ENCODE data around the gene IGF2BP3.

Gene IGF2BP3

DNA sequence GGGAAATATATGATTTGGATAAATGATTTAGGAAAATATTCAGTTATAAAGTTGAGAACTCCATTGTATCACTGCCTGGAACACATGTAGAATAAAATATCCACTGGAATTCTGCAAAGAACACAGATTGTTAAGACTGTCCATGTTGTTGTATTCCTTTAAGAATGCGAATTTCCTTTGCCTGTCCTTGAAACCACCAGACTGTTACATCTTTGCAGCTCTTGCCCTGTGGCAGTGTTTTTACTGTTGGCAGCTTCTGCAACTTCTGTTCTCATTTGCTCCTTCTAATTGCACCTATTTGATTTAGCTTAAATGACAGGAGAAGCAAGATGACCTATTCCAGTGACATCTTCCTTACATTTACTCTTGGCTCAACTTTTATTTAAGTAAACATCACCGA lies 131.4 kb downstream of the IGF2BP3 start:
- no peaks in the 10 kb centered on the region for H3K4me1 ChIP-seq (ENCODE audit: control insufficient read depth, insufficient read depth, low read length)
- H3K27me3 ChIP-seq (ENCODE audit: control insufficient read depth in 1 of 2, insufficient read depth in 2 of 2, low read length in 2 of 2): no peaks in the 10 kb centered on the region
- H3K9me3 ChIP-seq (ENCODE audit: control insufficient read depth in 2 of 2, low read length in 2 of 2): no peaks in the 10 kb centered on the region
- no peak overlapping the region for H3K4me3 ChIP-seq (ENCODE audit: low read length in 2 of 2)
- no peak overlapping the region for H3K27ac ChIP-seq (ENCODE audit: low read length)
- H3K9ac ChIP-seq (ENCODE audit: low read length in 2 of 2): no peak overlapping the region
- H3K36me3 ChIP-seq (ENCODE audit: control insufficient read depth in 2 of 2, insufficient read depth in 2 of 2, low read length in 2 of 2): no peaks in the 10 kb centered on the region

DNA sequence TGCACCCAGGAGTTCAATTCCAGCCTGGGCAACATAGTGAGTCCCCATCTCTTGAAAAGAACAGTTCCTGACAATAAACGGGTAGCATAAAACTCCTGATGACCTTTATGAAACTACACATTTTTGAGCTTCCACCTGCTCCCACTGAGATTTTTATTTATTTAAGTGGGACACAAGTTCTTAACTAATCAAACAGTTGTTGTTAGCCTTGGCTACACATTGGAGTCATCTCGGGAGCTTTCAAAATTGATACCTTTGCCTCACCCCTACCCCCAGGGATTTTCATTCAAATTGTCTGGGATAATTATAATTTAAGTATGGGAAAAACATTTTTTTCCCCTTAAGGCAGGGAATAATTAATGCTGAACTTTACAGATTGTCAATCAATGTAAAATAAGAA lies 131.9 kb downstream of the IGF2BP3 start:
- Histone ChIP-seq H3K27me3 (ENCODE audit: control insufficient read depth in 1 of 2, insufficient read depth in 2 of 2, low read length in 2 of 2) (no peaks in the 10 kb centered on the region), H3K4me1 (ENCODE audit: control insufficient read depth, insufficient read depth, low read length) (no peaks in the 10 kb centered on the region), H3K4me3 (ENCODE audit: low read length in 2 of 2) (no peak overlapping the region), H3K27ac (ENCODE audit: low read length) (no peak overlapping the region), H3K9me3 (ENCODE audit: control insufficient read depth in 2 of 2, low read length in 2 of 2) (no peaks in the 10 kb centered on the region), H3K9ac (ENCODE audit: low read length in 2 of 2) (no peak overlapping the region), H3K36me3 (ENCODE audit: control insufficient read depth in 2 of 2, insufficient read depth in 2 of 2, low read length in 2 of 2) (no peaks in the 10 kb centered on the region)

DNA sequence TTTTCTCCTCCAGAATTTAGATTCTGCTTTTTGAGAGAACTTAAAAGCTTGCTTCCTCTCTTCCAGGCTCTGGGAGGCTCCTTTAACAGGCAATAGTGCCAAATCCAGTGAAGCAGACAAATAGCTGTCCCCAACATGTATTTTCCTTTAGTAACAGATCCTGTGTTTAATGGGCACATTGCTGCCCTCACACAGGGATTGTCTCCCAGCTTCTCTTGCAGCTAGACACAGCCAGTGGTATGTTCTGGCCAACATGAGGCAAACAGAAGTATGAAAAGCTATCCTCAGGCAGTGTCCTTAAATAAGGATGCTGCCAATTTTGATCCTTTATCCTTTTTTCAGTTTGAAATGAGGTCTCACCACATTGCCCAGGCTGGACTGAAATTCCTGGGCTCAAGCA lies 132.9 kb downstream of the IGF2BP3 start:
- Histone ChIP-seq H3K36me3 (ENCODE audit: control insufficient read depth in 2 of 2, insufficient read depth in 2 of 2, low read length in 2 of 2) (no peaks in the 10 kb centered on the region), H3K27ac (ENCODE audit: low read length) (no peak overlapping the region), H3K27me3 (ENCODE audit: control insufficient read depth in 1 of 2, insufficient read depth in 2 of 2, low read length in 2 of 2) (no peaks in the 10 kb centered on the region), H3K4me3 (ENCODE audit: low read length in 2 of 2) (no peak overlapping the region), H3K4me1 (ENCODE audit: control insufficient read depth, insufficient read depth, low read length) (no peaks in the 10 kb centered on the region), H3K9me3 (ENCODE audit: control insufficient read depth in 2 of 2, low read length in 2 of 2) (no peaks in the 10 kb centered on the region), H3K9ac (ENCODE audit: low read length in 2 of 2) (no peak overlapping the region)

DNA sequence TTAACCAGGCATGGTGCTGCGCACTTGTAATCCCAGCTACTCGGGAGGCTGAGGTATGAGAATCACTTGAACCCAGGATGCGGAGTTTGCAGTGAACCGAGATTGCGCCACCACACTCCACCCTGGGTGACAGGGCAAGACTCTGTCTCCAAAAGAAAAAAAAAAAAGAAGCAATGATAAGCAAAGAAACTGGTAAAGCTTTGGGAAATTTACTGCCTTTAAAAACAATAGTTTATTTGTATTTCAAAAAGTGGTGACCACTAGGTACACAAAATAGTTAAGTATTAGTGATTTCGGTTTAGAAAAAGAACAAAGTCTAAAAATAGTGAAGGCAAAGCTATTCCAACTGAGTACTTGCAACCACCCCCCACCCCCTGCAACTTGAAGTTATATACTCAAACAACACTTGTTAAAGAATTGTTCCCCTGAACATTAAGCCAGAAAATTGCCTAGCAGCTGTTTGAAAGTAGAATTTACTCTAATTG lies 133.4 kb downstream of the IGF2BP3 start:
- Histone ChIP-seq H3K9ac (ENCODE audit: low read length in 2 of 2) (no peak overlapping the region), H3K36me3 (ENCODE audit: control insufficient read depth in 2 of 2, insufficient read depth in 2 of 2, low read length in 2 of 2) (no peaks in the 10 kb centered on the region), H3K27me3 (ENCODE audit: control insufficient read depth in 1 of 2, insufficient read depth in 2 of 2, low read length in 2 of 2) (no peaks in the 10 kb centered on the region), H3K27ac (ENCODE audit: low read length) (no peak overlapping the region), H3K4me1 (ENCODE audit: control insufficient read depth, insufficient read depth, low read length) (no peaks in the 10 kb centered on the region), H3K4me3 (ENCODE audit: low read length in 2 of 2) (no peak overlapping the region), H3K9me3 (ENCODE audit: control insufficient read depth in 2 of 2, low read length in 2 of 2) (no peaks in the 10 kb centered on the region)

DNA sequence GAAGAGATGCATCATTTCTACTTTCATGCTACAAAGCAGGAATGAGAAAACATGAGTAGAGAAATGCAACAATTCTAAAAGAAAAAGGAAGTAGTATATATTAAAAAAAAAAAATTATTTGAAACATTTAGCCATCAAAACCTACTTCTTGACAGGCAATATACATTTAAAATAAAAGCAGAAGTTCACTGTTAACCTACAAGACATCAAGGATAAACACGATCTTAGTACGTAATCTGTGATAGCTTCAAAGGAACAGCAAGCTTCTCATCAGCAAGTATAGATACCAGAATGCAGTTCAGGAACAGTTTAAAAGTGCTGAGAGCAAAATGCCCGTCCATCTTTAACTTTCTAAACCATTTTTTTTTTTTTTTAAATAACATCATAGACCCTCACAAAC lies 134.2 kb downstream of the IGF2BP3 start:
- Histone ChIP-seq H3K9ac (ENCODE audit: low read length in 2 of 2) (no peak overlapping the region), H3K27me3 (ENCODE audit: control insufficient read depth in 1 of 2, insufficient read depth in 2 of 2, low read length in 2 of 2) (no peaks in the 10 kb centered on the region), H3K36me3 (ENCODE audit: control insufficient read depth in 2 of 2, insufficient read depth in 2 of 2, low read length in 2 of 2) (no peaks in the 10 kb centered on the region), H3K27ac (ENCODE audit: low read length) (no peak overlapping the region), H3K4me3 (ENCODE audit: low read length in 2 of 2) (no peak overlapping the region), H3K9me3 (ENCODE audit: control insufficient read depth in 2 of 2, low read length in 2 of 2) (no peaks in the 10 kb centered on the region), H3K4me1 (ENCODE audit: control insufficient read depth, insufficient read depth, low read length) (no peaks in the 10 kb centered on the region)

DNA sequence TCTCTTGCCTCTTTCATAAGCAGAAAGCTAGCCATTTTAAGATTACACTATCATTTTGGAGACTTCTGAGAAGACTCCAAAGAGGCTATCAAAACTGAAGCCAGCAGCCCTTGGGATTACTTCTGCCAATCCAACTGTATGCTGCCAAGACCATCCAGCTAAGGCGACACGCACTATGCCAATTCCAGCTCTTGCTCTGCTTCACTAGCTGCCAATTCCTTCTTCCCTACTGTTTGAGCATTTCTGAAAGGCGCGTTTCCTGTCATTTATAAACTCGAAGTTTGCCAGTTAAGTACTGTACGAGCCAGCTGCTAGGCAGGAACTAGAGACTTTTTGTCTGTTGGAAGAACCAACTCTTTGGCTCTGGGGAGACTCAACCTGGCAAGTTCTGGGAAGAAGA lies 134.7 kb downstream of the IGF2BP3 start:
- no peaks in the 10 kb centered on the region for H3K27me3 ChIP-seq (ENCODE audit: control insufficient read depth in 1 of 2, insufficient read depth in 2 of 2, low read length in 2 of 2)
- no peak overlapping the region for H3K9ac ChIP-seq (ENCODE audit: low read length in 2 of 2)
- H3K4me3 ChIP-seq (ENCODE audit: low read length in 2 of 2): no peak overlapping the region
- H3K4me1 ChIP-seq (ENCODE audit: control insufficient read depth, insufficient read depth, low read length): no peaks in the 10 kb centered on the region
- no peak overlapping the region for H3K27ac ChIP-seq (ENCODE audit: low read length)
- no peaks in the 10 kb centered on the region for H3K9me3 ChIP-seq (ENCODE audit: control insufficient read depth in 2 of 2, low read length in 2 of 2)
- H3K36me3 ChIP-seq (ENCODE audit: control insufficient read depth in 2 of 2, insufficient read depth in 2 of 2, low read length in 2 of 2): no peaks in the 10 kb centered on the region

DNA sequence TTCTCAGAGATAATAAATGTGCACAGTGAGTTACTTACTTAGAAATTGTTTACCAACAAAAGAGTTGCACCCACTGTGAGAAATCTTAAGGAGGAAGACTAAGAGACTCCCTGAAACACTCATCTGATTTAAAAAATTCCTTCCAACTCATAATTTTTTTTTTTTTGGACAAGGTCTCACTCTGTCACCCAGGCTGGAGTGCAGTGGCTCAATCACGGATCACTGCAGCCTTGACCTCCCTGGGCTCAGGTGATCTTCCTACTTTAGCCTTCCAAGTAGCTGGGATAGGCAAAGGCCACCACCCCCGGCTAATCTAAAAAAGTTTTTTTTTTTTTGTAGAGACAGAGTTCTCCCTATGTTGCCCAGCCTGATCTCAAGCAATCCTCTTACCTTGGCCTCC lies 135.2 kb downstream of the IGF2BP3 start:
- no peak overlapping the region for H3K4me3 ChIP-seq (ENCODE audit: low read length in 2 of 2)
- H3K9me3 ChIP-seq (ENCODE audit: control insufficient read depth in 2 of 2, low read length in 2 of 2): no peaks in the 10 kb centered on the region
- H3K36me3 ChIP-seq (ENCODE audit: control insufficient read depth in 2 of 2, insufficient read depth in 2 of 2, low read length in 2 of 2): no peaks in the 10 kb centered on the region
- H3K27me3 ChIP-seq (ENCODE audit: control insufficient read depth in 1 of 2, insufficient read depth in 2 of 2, low read length in 2 of 2): no peaks in the 10 kb centered on the region
- no peaks in the 10 kb centered on the region for H3K4me1 ChIP-seq (ENCODE audit: control insufficient read depth, insufficient read depth, low read length)
- H3K9ac ChIP-seq (ENCODE audit: low read length in 2 of 2): no peak overlapping the region
- H3K27ac ChIP-seq (ENCODE audit: low read length): no peak overlapping the region

DNA sequence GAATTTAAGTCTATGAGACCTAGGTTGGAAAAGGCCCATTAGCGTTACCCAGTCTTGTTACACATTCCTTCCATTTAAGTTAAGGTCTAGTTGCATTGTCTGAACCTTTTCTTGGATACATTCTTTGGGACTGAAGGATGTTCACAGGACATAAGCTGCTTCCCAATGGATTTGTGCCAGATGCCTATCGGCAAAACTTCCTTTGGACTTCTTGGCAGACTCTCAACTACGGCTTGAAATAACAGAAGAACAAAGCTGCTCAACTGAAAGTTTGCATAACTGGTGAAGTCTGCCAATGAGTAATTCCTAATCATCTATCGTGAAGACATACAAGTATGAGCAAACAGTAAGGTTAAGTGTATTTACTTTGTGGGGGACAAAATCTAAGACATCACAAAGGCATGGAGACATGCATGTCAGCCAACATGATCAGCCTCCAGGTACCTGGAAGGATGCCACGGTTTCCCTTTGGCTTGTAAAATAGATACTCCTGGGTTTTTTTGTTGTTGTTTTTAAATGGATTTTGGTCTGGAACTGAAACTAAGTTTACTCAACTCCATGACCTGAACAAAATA lies 135.7 kb downstream of the IGF2BP3 start:
- Histone ChIP-seq H3K9ac (ENCODE audit: low read length in 2 of 2) (no peak overlapping the region), H3K4me3 (ENCODE audit: low read length in 2 of 2) (no peak overlapping the region), H3K4me1 (ENCODE audit: control insufficient read depth, insufficient read depth, low read length) (no peaks in the 10 kb centered on the region), H3K9me3 (ENCODE audit: control insufficient read depth in 2 of 2, low read length in 2 of 2) (no peaks in the 10 kb centered on the region), H3K36me3 (ENCODE audit: control insufficient read depth in 2 of 2, insufficient read depth in 2 of 2, low read length in 2 of 2) (no peaks in the 10 kb centered on the region), H3K27me3 (ENCODE audit: control insufficient read depth in 1 of 2, insufficient read depth in 2 of 2, low read length in 2 of 2) (no peaks in the 10 kb centered on the region), H3K27ac (ENCODE audit: low read length) (no peak overlapping the region)

DNA sequence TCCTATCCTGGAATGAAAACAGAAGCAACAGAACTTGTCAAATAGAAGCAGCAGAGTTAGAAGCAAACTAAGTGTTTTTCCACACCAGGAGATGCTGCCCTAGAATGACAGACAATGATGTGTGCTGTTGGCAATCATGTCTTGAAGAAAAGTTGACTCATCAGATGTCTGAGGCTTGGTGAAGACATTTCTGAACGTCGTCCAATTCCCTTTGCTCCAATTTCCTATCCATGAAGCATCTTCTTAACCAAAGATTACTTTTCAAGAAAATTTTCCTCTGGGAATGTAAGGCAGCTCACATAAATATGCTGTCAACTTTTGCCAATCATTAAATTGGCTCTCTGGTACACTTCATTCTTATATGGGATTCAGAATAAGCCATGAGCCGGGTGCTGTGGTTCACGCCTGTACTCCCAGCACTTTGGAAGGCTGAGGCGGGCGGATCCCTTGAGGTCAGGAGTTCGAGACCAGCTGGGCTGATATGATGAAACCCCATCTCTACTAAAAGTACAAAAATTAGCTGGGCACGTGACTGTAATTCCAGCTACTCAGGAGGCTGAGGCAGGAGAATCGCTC lies 136.5 kb downstream of the IGF2BP3 start:
- Histone ChIP-seq H3K27ac (ENCODE audit: low read length) (no peak overlapping the region), H3K4me3 (ENCODE audit: low read length in 2 of 2) (no peak overlapping the region), H3K36me3 (ENCODE audit: control insufficient read depth in 2 of 2, insufficient read depth in 2 of 2, low read length in 2 of 2) (no peaks in the 10 kb centered on the region)

DNA sequence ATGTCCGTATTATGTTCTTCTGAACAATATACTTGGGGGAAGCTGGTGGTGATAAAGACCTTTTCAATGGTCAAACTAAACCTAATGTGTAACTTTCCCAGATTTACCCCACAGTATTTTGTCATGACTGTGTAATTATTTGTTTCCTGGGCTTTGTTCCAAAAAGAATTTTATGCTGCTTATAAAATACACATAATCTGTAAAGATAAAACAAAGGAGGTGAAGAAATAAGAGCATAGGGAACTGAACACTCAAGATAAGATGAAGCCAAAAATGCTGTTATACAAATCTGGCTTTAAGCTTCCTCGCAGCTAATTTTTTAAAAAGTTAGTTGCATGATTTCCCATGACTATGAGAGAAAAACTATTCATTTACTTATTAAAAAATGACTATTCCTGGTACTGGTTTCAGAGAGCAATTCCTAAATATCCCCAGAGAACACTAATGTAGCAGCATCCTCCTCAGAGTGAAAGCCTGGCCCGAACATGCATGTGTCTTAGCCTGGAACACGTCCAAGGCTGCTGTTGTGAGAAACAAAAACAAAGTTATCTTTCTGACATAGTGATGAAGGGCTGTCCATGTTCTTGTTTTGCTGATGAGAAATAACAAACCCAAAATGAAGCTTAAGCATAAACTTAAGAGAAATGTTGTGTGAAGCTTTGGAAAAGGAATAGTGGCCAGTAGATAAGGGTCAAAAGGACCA lies 137.2 kb downstream of the IGF2BP3 start:
- no peak overlapping the region for H3K9ac ChIP-seq (ENCODE audit: low read length in 2 of 2)
- H3K4me1 ChIP-seq (ENCODE audit: control insufficient read depth, insufficient read depth, low read length): no peaks in the 10 kb centered on the region
- no peaks in the 10 kb centered on the region for H3K27me3 ChIP-seq (ENCODE audit: control insufficient read depth in 1 of 2, insufficient read depth in 2 of 2, low read length in 2 of 2)
- H3K9me3 ChIP-seq (ENCODE audit: control insufficient read depth in 2 of 2, low read length in 2 of 2): no peaks in the 10 kb centered on the region
- no peak overlapping the region for H3K27ac ChIP-seq (ENCODE audit: low read length)
- H3K4me3 ChIP-seq (ENCODE audit: low read length in 2 of 2): no peak overlapping the region
- H3K36me3 ChIP-seq (ENCODE audit: control insufficient read depth in 2 of 2, insufficient read depth in 2 of 2, low read length in 2 of 2): no peaks in the 10 kb centered on the region

More for the DNA sequence above, 136.5 kb downstream of the IGF2BP3 start:
- H3K27me3 ChIP-seq (ENCODE audit: control insufficient read depth in 1 of 2, insufficient read depth in 2 of 2, low read length in 2 of 2): no peaks in the 10 kb centered on the region
- no peaks in the 10 kb centered on the region for H3K4me1 ChIP-seq (ENCODE audit: control insufficient read depth, insufficient read depth, low read length)
- H3K9me3 ChIP-seq (ENCODE audit: control insufficient read depth in 2 of 2, low read length in 2 of 2): no peaks in the 10 kb centered on the region
- no peak overlapping the region for H3K9ac ChIP-seq (ENCODE audit: low read length in 2 of 2)

DNA sequence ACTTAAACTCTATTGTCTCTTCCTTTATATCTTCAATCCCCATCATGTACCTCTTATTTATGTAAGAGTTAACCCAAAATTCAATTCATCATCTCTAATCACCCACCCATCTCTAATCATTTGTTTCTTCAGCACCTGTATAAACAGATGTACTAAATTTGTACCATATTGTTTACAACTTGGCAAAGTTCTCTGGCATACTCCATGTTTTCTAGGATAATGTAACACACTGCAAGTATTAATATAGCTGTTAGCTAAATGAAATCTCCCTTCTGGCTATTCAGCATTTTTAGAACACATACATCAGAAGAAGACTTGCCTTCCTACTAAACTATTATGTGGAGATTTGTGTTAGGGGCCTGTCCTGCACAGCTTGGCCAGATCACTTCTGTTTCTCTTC lies 138.1 kb downstream of the IGF2BP3 start:
- no peaks in the 10 kb centered on the region for H3K4me1 ChIP-seq (ENCODE audit: control insufficient read depth, insufficient read depth, low read length)
- H3K27me3 ChIP-seq (ENCODE audit: control insufficient read depth in 1 of 2, insufficient read depth in 2 of 2, low read length in 2 of 2): no peaks in the 10 kb centered on the region
- no peaks in the 10 kb centered on the region for H3K36me3 ChIP-seq (ENCODE audit: control insufficient read depth in 2 of 2, insufficient read depth in 2 of 2, low read length in 2 of 2)
- no peaks in the 10 kb centered on the region for H3K9me3 ChIP-seq (ENCODE audit: control insufficient read depth in 2 of 2, low read length in 2 of 2)
- H3K27ac ChIP-seq (ENCODE audit: low read length): no peak overlapping the region
- H3K9ac ChIP-seq (ENCODE audit: low read length in 2 of 2): no peak overlapping the region
- H3K4me3 ChIP-seq (ENCODE audit: low read length in 2 of 2): no peak overlapping the region

All from stomach smooth muscle (tissue), 2 donors.